GM12878 (cell line): Measurements from ENCODE around the gene HBP1. TPM values are rescaled to one million over a fixed set of nuclear protein-coding genes. Genes with fewer than 3 reads are reported as not detected.

ENCODE experiments used
- FOXM1 ChIP-seq: IDR thresholded peaks from 2 replicates; pipeline ENCODE4 v1.6.1; 2012; ENCODE audit warnings: low read depth, mild to moderate bottlenecking, inconsistent platforms, low read length, moderate library complexity
- NFYA ChIP-seq: IDR thresholded peaks from 2 replicates; pipeline ENCODE4 v1.6.1; 2011; ENCODE audit warnings: low read depth, mild to moderate bottlenecking, low read length, improper control_type of control experiment, borderline replicate concordance
- YBX1 ChIP-seq: fragments of 450-650 bp; IDR thresholded peaks from 2 replicates; pipeline ENCODE4 v1.6.1; 2016; ENCODE audit warnings: antibody characterized with exemption
- ZNF622 ChIP-seq: fragments of 450-650 bp; IDR thresholded peaks from 2 replicates; pipeline ENCODE4 v1.6.1; 2017; ENCODE audit warnings: mild to moderate bottlenecking, inconsistent platforms
- polyA plus RNA-seq, 11 experiments: library from polyadenylated mRNA; depleted of rRNA in 4 of 11; unstranded in 6 of 11; stranded (reverse) in 5 of 11; fragments of >200 nt; fragmentation: Nextera tagmentation in 4 of 11; fragmentation: Illumina TruSeq in 1 of 11; extraction: Ambion mirVana in 4 of 11; extraction: Trizol in 1 of 11; gene quantifications; 1 replicate in 1 of 11; 2 replicates in 10 of 11; pipeline versions ENCODE4 v1.2.1 to v1.2.3, GENCODE V29; 2011 to 2016; ENCODE audit warnings: inconsistent platforms in 2 of 11, missing spikeins in 2 of 11, low read depth in 1 of 11
- total RNA-seq, 4 experiments: library from RNA; depleted of rRNA in 3 of 4; stranded (reverse); fragments of >200 nt in 3 of 4; fragmentation: Illumina TruSeq in 1 of 4; extraction: Trizol in 1 of 4; gene quantifications; 2 replicates each; pipeline versions ENCODE4 v1.2.1 to v1.2.3, GENCODE V29; 2013 to 2021
- TF ChIP-seq, protein P1 (sequence below): fragments of 450-650 bp; IDR thresholded peaks from 2 replicates; pipeline ENCODE4 v1.6.1; 2016; ENCODE audit warnings: mild to moderate bottlenecking, moderate library complexity, borderline replicate concordance
- TF ChIP-seq, protein P2 (sequence below), 3 experiments: IDR thresholded peaks in 2 of 3; conservative IDR thresholded peaks in 1 of 3; 2 replicates each; pipeline ENCODE4 v1.5.1; 2011; ENCODE audit warnings: low read depth in 3 of 3, low read length in 3 of 3, mild to moderate bottlenecking in 3 of 3, control low read depth in 2 of 3, moderate library complexity in 2 of 3, inconsistent platforms in 1 of 3, mixed read lengths in 1 of 3; ENCODE audit not compliant: control insufficient read depth in 2 of 3, insufficient read depth in 1 of 3; ENCODE audit errors: extremely low read depth in 1 of 3
- TF ChIP-seq, protein P3 (sequence below): fragments of 450-650 bp; formaldehyde crosslinking; IDR thresholded peaks from 2 replicates; pipeline ENCODE4 v1.4.0; 2020; ENCODE audit warnings: mild to moderate bottlenecking, moderate library complexity
- TF ChIP-seq, protein P4 (sequence below): fragments of 450-650 bp; formaldehyde crosslinking; IDR thresholded peaks from 2 replicates; pipeline ENCODE4 v1.4.0; 2022; ENCODE audit warnings: mild to moderate bottlenecking, moderate library complexity

HBP1 gene
- total and polyA plus RNA-seq, 10 of the 15 experiments (the other 5 are each of a cell fraction or from before 2014, with no cell fraction given), result 5.8 to 30.9 (median 9.4) TPM

DNA sequence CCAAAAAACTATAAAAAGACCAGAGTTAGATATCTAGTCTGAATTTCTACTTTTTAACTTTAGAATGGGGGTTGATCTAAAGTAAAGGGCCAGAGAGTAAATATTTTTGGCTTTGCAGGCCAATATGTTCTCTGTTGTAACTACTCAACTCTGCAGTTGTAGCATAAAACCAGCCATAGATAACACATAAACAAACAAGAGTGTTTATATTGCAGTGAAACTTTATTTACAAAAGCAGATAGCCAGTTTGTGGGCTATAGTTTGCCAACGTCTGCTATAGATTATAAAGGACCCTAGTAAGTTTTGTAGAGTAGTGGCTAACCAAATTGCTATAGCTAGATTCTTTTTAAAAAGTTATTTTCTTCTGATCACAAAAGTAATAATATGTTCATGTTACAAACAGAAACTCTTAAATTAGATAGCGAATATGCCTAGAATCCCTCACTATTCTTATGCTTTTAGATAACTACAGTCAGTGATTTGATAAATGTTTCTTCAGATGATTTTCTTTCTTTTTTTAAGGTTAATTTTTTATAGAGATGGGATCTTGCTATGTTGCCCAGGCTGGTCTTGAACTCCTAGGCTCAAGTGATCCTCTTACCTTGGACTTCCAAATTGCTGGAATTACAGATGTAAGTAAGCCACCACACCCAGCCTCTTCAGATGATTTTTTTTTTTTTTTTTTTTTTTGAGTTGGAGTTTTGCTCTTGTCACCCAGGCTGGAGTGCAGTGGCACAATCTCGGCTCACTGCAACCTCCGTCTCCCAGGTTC lies 23.6 kb upstream of the HBP1 start (continued):
- TF ChIP-seq, protein P1, sequence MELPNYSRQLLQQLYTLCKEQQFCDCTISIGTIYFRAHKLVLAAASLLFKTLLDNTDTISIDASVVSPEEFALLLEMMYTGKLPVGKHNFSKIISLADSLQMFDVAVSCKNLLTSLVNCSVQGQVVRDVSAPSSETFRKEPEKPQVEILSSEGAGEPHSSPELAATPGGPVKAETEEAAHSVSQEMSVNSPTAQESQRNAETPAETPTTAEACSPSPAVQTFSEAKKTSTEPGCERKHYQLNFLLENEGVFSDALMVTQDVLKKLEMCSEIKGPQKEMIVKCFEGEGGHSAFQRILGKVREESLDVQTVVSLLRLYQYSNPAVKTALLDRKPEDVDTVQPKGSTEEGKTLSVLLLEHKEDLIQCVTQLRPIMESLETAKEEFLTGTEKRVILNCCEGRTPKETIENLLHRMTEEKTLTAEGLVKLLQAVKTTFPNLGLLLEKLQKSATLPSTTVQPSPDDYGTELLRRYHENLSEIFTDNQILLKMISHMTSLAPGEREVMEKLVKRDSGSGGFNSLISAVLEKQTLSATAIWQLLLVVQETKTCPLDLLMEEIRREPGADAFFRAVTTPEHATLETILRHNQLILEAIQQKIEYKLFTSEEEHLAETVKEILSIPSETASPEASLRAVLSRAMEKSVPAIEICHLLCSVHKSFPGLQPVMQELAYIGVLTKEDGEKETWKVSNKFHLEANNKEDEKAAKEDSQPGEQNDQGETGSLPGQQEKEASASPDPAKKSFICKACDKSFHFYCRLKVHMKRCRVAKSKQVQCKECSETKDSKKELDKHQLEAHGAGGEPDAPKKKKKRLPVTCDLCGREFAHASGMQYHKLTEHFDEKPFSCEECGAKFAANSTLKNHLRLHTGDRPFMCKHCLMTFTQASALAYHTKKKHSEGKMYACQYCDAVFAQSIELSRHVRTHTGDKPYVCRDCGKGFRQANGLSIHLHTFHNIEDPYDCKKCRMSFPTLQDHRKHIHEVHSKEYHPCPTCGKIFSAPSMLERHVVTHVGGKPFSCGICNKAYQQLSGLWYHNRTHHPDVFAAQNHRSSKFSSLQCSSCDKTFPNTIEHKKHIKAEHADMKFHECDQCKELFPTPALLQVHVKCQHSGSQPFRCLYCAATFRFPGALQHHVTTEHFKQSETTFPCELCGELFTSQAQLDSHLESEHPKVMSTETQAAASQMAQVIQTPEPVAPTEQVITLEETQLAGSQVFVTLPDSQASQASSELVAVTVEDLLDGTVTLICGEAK, result no peak
- TF ChIP-seq YBX1, result no peak
- TF ChIP-seq, protein P2, sequence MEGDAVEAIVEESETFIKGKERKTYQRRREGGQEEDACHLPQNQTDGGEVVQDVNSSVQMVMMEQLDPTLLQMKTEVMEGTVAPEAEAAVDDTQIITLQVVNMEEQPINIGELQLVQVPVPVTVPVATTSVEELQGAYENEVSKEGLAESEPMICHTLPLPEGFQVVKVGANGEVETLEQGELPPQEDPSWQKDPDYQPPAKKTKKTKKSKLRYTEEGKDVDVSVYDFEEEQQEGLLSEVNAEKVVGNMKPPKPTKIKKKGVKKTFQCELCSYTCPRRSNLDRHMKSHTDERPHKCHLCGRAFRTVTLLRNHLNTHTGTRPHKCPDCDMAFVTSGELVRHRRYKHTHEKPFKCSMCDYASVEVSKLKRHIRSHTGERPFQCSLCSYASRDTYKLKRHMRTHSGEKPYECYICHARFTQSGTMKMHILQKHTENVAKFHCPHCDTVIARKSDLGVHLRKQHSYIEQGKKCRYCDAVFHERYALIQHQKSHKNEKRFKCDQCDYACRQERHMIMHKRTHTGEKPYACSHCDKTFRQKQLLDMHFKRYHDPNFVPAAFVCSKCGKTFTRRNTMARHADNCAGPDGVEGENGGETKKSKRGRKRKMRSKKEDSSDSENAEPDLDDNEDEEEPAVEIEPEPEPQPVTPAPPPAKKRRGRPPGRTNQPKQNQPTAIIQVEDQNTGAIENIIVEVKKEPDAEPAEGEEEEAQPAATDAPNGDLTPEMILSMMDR (IDR thresholded peaks at IDR 0.05 in 2 of 3, conservative IDR thresholded peaks at IDR 0.05 in 1 of 3; ENCODE audit: control insufficient read depth in 2 of 3, extremely low read depth in 1 of 3, insufficient read depth in 1 of 3, low read depth in 3 of 3, low read length in 3 of 3), result no peak
- TF ChIP-seq ZNF622, result no peak
- no peak for TF ChIP-seq NFYA
- TF ChIP-seq FOXM1, result no peak
- TF ChIP-seq, protein P3, sequence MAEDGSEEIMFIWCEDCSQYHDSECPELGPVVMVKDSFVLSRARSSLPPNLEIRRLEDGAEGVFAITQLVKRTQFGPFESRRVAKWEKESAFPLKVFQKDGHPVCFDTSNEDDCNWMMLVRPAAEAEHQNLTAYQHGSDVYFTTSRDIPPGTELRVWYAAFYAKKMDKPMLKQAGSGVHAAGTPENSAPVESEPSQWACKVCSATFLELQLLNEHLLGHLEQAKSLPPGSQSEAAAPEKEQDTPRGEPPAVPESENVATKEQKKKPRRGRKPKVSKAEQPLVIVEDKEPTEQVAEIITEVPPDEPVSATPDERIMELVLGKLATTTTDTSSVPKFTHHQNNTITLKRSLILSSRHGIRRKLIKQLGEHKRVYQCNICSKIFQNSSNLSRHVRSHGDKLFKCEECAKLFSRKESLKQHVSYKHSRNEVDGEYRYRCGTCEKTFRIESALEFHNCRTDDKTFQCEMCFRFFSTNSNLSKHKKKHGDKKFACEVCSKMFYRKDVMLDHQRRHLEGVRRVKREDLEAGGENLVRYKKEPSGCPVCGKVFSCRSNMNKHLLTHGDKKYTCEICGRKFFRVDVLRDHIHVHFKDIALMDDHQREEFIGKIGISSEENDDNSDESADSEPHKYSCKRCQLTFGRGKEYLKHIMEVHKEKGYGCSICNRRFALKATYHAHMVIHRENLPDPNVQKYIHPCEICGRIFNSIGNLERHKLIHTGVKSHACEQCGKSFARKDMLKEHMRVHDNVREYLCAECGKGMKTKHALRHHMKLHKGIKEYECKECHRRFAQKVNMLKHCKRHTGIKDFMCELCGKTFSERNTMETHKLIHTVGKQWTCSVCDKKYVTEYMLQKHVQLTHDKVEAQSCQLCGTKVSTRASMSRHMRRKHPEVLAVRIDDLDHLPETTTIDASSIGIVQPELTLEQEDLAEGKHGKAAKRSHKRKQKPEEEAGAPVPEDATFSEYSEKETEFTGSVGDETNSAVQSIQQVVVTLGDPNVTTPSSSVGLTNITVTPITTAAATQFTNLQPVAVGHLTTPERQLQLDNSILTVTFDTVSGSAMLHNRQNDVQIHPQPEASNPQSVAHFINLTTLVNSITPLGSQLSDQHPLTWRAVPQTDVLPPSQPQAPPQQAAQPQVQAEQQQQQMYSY (CRISPR knock-in tag), result no peak
- TF ChIP-seq, protein P4, sequence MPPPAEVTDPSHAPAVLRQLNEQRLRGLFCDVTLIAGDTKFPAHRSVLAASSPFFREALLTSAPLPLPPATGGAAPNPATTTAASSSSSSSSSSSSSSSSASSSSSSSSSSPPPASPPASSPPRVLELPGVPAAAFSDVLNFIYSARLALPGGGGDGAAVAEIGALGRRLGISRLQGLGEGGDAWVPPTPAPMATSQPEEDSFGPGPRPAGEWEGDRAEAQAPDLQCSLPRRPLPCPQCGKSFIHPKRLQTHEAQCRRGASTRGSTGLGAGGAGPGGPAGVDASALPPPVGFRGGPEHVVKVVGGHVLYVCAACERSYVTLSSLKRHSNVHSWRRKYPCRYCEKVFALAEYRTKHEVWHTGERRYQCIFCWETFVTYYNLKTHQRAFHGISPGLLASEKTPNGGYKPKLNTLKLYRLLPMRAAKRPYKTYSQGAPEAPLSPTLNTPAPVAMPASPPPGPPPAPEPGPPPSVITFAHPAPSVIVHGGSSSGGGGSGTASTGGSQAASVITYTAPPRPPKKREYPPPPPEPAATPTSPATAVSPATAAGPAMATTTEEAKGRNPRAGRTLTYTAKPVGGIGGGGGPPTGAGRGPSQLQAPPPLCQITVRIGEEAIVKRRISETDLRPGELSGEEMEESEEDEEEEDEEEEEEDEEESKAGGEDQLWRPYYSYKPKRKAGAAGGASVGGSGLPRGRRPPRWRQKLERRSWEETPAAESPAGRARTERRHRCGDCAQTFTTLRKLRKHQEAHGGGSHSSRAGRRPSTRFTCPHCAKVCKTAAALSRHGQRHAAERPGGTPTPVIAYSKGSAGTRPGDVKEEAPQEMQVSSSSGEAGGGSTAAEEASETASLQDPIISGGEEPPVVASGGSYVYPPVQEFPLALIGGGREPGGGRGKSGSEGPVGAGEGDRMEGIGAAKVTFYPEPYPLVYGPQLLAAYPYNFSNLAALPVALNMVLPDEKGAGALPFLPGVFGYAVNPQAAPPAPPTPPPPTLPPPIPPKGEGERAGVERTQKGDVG (CRISPR knock-in tag), result no peak
